Effector memory CD4-positive, alpha-beta T cell (primary cell): ENCODE measurements around the gene PKIB.
A peak's percentile ranks its signal among the peaks of the same experiment; 100 is the strongest.
"Not testable (repeated sequence)": the region's sequence is repeated elsewhere in the genome, so short reads cannot be mapped to it uniquely, and the experiment has no call there.

ENCODE experiments used
- DNase-seq, 3 donors: peaks; one replicate each; pipeline ENCODE4 v3.0.0-alpha.2; 2020
- H3K27ac ChIP-seq: 2 replicates; pipeline ENCODE4 v1.7.0; 2013; ENCODE audit warnings: mild to moderate bottlenecking, low read length, moderate library complexity; ENCODE audit not compliant: insufficient read depth, poor library complexity, severe bottlenecking
- H3K27me3 ChIP-seq: replicated peaks from 2 replicates; pipeline ENCODE4 v1.7.0; 2013; ENCODE audit warnings: mild to moderate bottlenecking, low read length; ENCODE audit not compliant: insufficient read depth, control insufficient read depth, poor library complexity, severe bottlenecking
- H3K36me3 ChIP-seq: 2 replicates; pipeline ENCODE4 v1.7.0; 2013; ENCODE audit warnings: mild to moderate bottlenecking, low read length, moderate library complexity; ENCODE audit not compliant: control insufficient read depth, insufficient read depth
- H3K4me1 ChIP-seq: 2 replicates; pipeline ENCODE4 v1.7.0; 2013; ENCODE audit warnings: low read length, mild to moderate bottlenecking; ENCODE audit not compliant: control insufficient read depth, insufficient read depth, poor library complexity, severe bottlenecking
- H3K4me3 ChIP-seq: 2 replicates; pipeline ENCODE4 v1.7.0; 2013; ENCODE audit warnings: low read length, low read depth, mild to moderate bottlenecking; ENCODE audit not compliant: insufficient read depth, poor library complexity, severe bottlenecking
- H3K9me3 ChIP-seq: 2 replicates; pipeline ENCODE4 v1.7.0; 2013; ENCODE audit warnings: mild to moderate bottlenecking, low read length, moderate library complexity; ENCODE audit not compliant: control insufficient read depth

Gene PKIB

DNA sequence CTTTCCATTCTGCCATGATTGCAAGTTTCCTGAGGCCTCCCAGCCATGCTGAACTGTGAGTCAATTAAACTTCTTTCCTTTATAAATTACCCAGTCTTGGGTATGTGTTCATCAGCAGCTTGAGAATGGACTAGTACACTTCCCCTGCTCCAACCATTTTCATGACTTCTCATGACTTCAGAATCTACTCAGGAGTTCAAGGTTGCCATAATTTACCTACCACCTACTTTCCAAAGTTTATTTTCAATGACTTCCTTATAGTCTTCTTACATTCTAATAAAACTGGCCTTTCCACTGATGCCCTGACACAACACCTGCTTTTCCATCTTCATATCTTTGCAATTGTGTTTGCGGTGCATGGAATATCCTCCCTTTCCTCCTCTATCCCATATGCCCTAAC lies 31.2 kb upstream of the PKIB start:
- no peak for DNase-seq
- Histone ChIP-seq H3K4me1 (no peaks in the 10 kb centered on the region), H3K27ac (no peak overlapping the region), H3K27me3 (no peaks in the 10 kb centered on the region), H3K4me3 (no peak overlapping the region), H3K36me3 (no peaks in the 10 kb centered on the region), H3K9me3 (no peaks in the 10 kb centered on the region)

DNA sequence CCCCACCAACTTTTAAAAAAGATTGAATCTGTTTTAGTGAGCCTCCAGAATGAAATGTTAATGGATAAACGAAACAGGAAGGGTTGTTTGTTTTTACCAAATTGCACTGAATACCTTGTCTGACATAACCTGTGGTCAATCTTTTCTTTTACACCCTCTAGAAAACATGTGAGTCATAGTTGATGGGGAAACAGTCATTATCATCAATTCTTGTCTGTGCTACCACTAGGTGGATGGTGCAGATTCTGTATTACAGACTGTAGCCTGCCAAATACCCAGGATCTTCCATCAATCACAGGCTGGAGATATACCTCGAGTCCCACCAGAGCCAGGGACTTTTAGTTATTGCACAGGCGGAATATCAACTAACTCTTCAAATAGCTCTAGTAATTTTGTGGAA lies 29.5 kb upstream of the PKIB start:
- no peak overlapping the region for H3K27ac ChIP-seq
- no peaks in the 10 kb centered on the region for H3K9me3 ChIP-seq
- no peaks in the 10 kb centered on the region for H3K4me1 ChIP-seq
- no peaks in the 10 kb centered on the region for H3K36me3 ChIP-seq
- DNase-seq = no peak
- H3K27me3 ChIP-seq = no peaks in the 10 kb centered on the region
- H3K4me3 ChIP-seq = no peak overlapping the region

DNA sequence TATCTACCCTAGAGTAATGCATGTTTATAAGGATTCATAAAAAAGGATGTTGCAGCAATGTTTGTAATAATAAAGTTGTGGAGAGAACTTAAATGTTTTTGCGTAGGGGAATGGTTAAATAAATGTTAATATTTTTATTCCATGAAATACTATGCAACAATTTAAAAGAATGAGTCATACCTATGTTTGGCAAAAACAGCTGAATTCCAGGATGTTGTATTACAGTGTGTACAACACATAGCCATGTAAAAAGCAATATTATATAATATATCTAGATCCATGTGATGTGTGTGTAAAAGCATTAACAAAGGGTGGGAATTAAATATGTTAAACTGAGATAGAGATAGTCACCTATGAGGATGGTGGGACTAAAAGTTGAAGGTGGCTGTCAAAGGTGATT lies 21.1 kb upstream of the PKIB start:
- no peaks in the 10 kb centered on the region for H3K36me3 ChIP-seq
- DNase-seq = no peak

DNA sequence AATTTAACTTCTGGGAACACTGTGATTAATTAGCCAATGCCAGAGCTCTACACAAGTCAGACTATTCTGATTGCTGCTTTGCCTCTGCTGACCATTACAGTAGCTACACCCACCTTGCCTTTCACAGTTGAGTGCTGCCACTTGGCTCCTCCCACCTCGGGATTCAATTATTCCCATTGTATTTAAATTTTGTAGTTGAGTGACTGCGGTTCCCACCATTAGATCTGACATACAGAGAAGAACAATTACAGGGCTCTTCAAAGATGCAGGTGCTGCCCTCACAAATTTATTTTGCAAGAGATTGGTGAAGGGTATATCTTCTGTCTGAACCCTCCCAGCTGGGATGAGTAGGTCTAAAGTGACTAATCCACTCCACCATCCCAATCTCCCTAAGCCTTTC lies 11.9 kb upstream of the PKIB start:
- not testable (repeated sequence) for H3K9me3 ChIP-seq, H3K27ac ChIP-seq, DNase-seq, H3K4me1 ChIP-seq, H3K36me3 ChIP-seq, H3K4me3 ChIP-seq, H3K27me3 ChIP-seq

More for the DNA sequence above, 21.1 kb upstream of the PKIB start:
- H3K27ac ChIP-seq = no peak overlapping the region
- no peaks in the 10 kb centered on the region for H3K27me3 ChIP-seq
- H3K4me3 ChIP-seq = no peak overlapping the region
- no peaks in the 10 kb centered on the region for H3K4me1 ChIP-seq
- no peaks in the 10 kb centered on the region for H3K9me3 ChIP-seq

DNA sequence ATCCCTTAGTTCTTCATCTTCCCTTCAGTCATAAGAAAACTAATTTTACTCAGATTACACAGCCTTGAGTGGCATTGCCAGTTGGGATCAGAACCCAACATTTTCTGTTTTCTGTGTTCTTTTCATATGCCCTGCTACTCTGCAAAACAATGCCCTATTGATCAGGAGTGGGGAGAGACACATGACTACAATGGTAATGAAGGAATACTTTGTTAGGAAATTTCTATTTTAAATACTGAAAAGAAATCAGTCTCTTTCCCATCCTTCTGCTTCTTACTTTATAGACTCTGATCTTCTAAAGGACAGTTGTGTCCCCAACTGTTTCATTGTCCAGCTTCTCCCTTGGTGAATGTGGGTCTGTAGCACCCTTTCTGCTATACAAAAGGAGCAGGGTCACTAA lies 5.5 kb upstream of the PKIB start:
- H3K9me3 ChIP-seq = no peaks in the 10 kb centered on the region
- H3K27ac ChIP-seq = no peak overlapping the region
- H3K36me3 ChIP-seq = no peaks in the 10 kb centered on the region
- H3K4me1 ChIP-seq = no peaks in the 10 kb centered on the region
- no peaks in the 10 kb centered on the region for H3K27me3 ChIP-seq
- H3K4me3 ChIP-seq = no peak overlapping the region
- no peak for DNase-seq

DNA sequence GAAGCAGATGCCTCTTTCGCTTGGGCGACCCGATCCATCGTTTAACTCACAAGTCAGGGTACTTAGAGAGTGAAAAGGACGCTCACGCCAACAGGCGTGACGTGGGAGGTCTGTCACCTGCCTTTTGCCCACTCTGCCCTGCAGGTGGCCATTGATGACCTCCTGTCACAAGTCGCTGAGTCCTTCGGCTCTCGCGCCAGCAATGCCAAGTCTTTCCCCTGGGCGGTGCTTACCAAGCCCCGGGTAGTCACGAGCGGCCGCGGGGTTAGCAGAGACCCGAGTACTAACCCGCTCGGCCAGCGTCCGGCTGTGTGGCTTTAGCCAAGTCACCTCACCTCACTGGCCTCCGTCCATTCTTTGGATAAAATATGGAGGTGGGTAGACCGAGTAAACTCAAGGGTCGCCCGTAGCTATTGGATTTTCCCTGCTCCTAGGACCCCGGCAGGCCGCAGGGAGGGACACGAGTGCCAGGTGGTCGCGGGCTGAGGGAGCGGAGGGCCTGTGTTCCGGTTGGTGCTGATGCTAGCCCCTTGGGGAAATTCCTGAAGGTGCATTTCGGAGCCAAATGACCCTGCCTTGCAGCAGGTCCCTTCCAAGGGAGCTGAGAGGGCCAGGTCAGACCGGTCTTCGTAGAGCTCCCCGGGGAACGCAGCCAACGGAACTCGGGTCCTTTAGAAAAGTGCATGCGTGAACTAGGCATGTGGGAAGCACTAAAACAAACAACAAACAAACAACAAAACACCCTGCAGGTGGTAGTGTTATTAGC lies 668 bp downstream of the PKIB start:
- H3K36me3 ChIP-seq = no peaks in the 10 kb centered on the region
- H3K27ac ChIP-seq = no peak overlapping the region
- peak overlapping the region; percentile 45 for H3K4me3 ChIP-seq
- H3K27me3 ChIP-seq = peaks cover 11% of the 10 kb centered on the region
- no peak for DNase-seq
- no peaks in the 10 kb centered on the region for H3K9me3 ChIP-seq
- peaks cover 14% of the 10 kb centered on the region for H3K4me1 ChIP-seq

DNA sequence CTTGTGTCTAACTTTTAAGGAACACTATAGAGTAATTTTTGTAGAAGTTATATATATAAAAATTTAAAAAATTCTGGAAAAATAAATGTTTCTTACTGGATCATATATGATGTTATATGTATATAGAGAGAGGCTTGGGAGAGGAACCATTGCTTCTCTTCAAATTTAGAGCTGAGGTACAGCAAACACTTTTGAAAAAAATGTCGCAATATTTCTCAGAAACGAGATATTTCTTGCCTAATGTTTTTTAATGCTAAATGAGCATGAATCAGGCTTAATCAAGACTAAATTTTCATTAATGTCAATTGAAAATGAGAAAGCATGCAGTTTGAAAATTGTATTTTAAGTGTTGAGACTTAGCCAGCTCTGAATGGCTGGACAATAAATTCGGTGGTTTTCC lies 2.6 kb downstream of the PKIB start:
- H3K4me1 ChIP-seq = peaks cover 14% of the 10 kb centered on the region
- no peak overlapping the region for H3K27ac ChIP-seq
- peaks cover 11% of the 10 kb centered on the region for H3K27me3 ChIP-seq
- H3K9me3 ChIP-seq = no peaks in the 10 kb centered on the region
- H3K36me3 ChIP-seq = no peaks in the 10 kb centered on the region
- no peak overlapping the region for H3K4me3 ChIP-seq
- no peak for DNase-seq

DNA sequence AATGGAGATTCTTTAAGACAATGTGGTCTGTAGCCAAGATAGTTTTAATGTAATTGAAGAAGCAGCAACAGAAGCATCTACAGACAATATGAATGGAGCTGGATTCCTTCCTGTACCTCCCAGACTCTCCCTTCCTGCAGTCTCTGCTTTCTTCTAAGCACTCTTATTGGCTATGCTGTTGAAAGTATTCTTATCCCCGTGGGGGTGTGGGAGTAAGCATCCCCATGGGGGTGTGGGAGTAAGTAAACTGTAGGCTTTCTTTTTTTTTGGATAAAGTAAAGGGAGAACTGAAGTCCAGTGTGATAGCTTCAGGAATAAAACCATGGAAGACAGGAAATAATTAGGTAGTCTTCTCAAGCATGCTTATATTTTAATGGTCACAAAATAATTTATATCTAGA lies 4.1 kb downstream of the PKIB start:
- Histone ChIP-seq H3K9me3 (no peaks in the 10 kb centered on the region), H3K27me3 (peaks cover 11% of the 10 kb centered on the region), H3K27ac (no peak overlapping the region), H3K36me3 (no peaks in the 10 kb centered on the region), H3K4me1 (peaks cover 14% of the 10 kb centered on the region), H3K4me3 (no peak overlapping the region)
- no peak for DNase-seq

DNA sequence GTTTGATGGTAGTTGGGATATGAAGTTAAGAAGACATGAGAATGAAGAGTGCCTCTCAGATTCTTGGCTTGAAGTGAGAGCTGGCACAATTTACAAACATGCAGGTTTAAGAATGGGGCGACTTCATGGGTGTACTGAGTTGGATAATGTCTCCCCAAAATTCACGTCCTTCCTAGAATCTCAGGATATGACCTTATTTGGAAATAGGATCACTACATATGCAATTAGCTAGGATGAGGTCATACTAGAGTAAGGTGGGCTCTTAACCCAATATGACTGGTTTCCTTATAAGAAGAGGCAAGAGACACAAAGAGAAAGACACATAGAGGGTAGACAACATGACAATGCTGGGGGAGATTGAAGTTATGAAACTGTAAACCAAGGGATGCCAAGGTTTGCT lies 5.2 kb downstream of the PKIB start:
- Histone ChIP-seq H3K4me1 (peaks cover 8% of the 10 kb centered on the region), H3K9me3 (no peaks in the 10 kb centered on the region), H3K27ac (no peak overlapping the region), H3K36me3 (no peaks in the 10 kb centered on the region), H3K4me3 (no peak overlapping the region), H3K27me3 (peaks cover 11% of the 10 kb centered on the region)
- DNase-seq = no peak

DNA sequence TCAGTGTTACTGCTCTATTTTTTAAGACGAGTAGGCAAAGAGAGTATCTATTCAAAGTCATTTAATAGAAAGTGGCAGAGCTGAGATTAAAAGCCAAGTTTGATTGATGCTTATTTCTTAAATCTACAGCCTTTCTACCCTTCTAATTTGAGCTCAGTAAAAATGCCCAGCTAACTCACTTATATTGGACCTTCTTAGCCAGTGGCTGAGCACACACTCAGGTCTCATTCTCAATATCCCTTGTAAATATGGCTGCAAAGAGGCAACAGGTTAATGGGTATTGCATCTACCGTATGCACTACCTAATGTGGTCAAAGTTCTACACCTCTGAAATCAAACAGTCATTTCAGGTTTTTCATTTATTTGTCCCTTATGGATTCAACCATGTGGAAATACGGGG lies 6.7 kb downstream of the PKIB start:
- H3K27ac ChIP-seq = no peak overlapping the region
- no peak for DNase-seq

More for the DNA sequence above, 6.7 kb downstream of the PKIB start:
- Histone ChIP-seq H3K4me3 (no peak overlapping the region), H3K4me1 (no peaks in the 10 kb centered on the region), H3K36me3 (no peaks in the 10 kb centered on the region), H3K9me3 (no peaks in the 10 kb centered on the region), H3K27me3 (peaks cover 5% of the 10 kb centered on the region)
